ENCODE results near the gene RAB10.

RAB10 gene

DNA sequence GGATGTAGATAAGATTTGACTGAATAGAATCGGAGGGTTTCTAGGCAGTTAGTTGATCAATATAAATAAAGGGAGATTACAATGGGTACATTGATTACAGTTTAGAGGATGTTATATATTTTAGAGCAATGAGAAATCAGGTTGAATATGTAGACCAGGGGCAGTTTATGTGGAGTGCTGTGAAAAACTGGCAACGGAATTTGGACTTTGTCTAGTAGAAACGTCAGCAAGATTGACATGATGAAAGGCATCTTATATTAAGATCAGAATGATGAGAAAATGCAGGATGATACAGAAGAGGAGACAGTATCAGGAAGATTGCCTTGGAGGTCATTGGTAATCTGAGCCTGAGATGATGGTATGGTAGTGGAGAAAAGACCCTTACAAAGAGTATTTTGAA is 39.9 kb downstream of the RAB10 start:
- ATAC-seq (ENCODE audit: low read depth) = no peak
- Histone ChIP-seq H3K36me3 (ENCODE audit: low read depth) (peaks cover 16% of the 10 kb centered on the region), H3K27me3 (ENCODE audit: insufficient read depth, poor library complexity, severe bottlenecking) (no peaks in the 10 kb centered on the region), H3K27ac (ENCODE audit: poor library complexity, severe bottlenecking) (no peak overlapping the region), H3K4me1 (ENCODE audit: insufficient read depth, poor library complexity, severe bottlenecking) (peaks cover 36% of the 10 kb centered on the region), H3K9me3 (ENCODE audit: severe bottlenecking) (peaks cover 5% of the 10 kb centered on the region), H3K4me3 (ENCODE audit: severe bottlenecking) (no peak overlapping the region)
- TF ChIP-seq, protein P1, sequence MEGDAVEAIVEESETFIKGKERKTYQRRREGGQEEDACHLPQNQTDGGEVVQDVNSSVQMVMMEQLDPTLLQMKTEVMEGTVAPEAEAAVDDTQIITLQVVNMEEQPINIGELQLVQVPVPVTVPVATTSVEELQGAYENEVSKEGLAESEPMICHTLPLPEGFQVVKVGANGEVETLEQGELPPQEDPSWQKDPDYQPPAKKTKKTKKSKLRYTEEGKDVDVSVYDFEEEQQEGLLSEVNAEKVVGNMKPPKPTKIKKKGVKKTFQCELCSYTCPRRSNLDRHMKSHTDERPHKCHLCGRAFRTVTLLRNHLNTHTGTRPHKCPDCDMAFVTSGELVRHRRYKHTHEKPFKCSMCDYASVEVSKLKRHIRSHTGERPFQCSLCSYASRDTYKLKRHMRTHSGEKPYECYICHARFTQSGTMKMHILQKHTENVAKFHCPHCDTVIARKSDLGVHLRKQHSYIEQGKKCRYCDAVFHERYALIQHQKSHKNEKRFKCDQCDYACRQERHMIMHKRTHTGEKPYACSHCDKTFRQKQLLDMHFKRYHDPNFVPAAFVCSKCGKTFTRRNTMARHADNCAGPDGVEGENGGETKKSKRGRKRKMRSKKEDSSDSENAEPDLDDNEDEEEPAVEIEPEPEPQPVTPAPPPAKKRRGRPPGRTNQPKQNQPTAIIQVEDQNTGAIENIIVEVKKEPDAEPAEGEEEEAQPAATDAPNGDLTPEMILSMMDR (IDR thresholded peaks at IDR 0.05; ENCODE audit: poor library complexity, severe bottlenecking) = no peak
- DNase-seq (ENCODE audit: low spot score) = no peak

DNA sequence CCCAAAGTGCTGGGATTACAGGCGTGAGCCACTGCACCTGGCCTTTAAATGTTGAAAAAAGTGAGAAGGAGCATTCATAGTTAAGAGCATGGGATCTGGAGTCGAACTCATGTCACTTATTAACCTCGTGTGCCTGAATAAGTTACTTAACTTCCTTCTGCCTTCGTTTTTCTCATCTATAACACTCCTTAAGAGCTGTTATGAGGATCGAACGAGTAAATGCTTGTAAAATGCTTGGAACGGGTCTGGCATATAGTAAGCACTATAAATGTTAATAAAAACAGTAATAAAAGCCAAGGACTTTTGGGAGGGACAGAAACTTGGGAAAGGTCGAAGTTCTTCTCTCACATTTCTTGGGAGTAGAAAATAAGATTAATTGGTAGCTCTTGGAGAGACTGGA is 40.8 kb downstream of the RAB10 start:
- TF ChIP-seq, protein P1 (IDR thresholded peaks at IDR 0.05; ENCODE audit: poor library complexity, severe bottlenecking) = no peak

DNA sequence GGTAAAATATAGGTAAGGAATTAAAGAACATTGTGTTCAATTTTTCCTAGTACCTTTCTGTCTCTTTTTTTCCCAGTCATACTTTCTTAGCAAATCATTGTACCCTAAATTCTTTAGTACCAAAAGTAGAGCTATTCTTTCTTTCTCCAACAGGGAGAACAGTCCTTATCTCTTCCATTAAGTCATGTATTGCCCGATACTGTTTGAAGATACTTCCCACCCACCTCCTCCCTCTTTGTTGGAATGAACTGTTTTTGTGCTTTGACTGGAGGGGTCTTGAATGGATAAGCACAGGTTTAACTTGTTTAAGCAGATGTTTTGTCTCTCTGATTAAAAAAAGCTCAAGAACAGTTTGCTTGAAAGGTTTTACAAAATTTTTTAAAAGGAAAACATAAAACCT is 41.3 kb downstream of the RAB10 start:
- Histone ChIP-seq H3K27me3 (ENCODE audit: insufficient read depth, poor library complexity, severe bottlenecking) (no peaks in the 10 kb centered on the region), H3K4me1 (ENCODE audit: insufficient read depth, poor library complexity, severe bottlenecking) (peaks cover 39% of the 10 kb centered on the region), H3K4me3 (ENCODE audit: severe bottlenecking) (no peak overlapping the region), H3K27ac (ENCODE audit: poor library complexity, severe bottlenecking) (peak overlapping the region; percentile 17), H3K36me3 (ENCODE audit: low read depth) (peaks cover 20% of the 10 kb centered on the region), H3K9me3 (ENCODE audit: severe bottlenecking) (peaks cover 5% of the 10 kb centered on the region)
- TF ChIP-seq, protein P1 (IDR thresholded peaks at IDR 0.05; ENCODE audit: poor library complexity, severe bottlenecking) = no peak
- ATAC-seq (ENCODE audit: low read depth) = no peak
- DNase-seq (ENCODE audit: low spot score) = no peak

More for the DNA sequence above, 40.8 kb downstream of the RAB10 start:
- Histone ChIP-seq H3K27ac (ENCODE audit: poor library complexity, severe bottlenecking) (peak overlapping the region; percentile 17), H3K27me3 (ENCODE audit: insufficient read depth, poor library complexity, severe bottlenecking) (no peaks in the 10 kb centered on the region), H3K4me3 (ENCODE audit: severe bottlenecking) (no peak overlapping the region), H3K4me1 (ENCODE audit: insufficient read depth, poor library complexity, severe bottlenecking) (peaks cover 34% of the 10 kb centered on the region), H3K9me3 (ENCODE audit: severe bottlenecking) (peaks cover 5% of the 10 kb centered on the region), H3K36me3 (ENCODE audit: low read depth) (peaks cover 16% of the 10 kb centered on the region)
- DNase-seq (ENCODE audit: low spot score) = no peak
- ATAC-seq (ENCODE audit: low read depth) = no peak

DNA sequence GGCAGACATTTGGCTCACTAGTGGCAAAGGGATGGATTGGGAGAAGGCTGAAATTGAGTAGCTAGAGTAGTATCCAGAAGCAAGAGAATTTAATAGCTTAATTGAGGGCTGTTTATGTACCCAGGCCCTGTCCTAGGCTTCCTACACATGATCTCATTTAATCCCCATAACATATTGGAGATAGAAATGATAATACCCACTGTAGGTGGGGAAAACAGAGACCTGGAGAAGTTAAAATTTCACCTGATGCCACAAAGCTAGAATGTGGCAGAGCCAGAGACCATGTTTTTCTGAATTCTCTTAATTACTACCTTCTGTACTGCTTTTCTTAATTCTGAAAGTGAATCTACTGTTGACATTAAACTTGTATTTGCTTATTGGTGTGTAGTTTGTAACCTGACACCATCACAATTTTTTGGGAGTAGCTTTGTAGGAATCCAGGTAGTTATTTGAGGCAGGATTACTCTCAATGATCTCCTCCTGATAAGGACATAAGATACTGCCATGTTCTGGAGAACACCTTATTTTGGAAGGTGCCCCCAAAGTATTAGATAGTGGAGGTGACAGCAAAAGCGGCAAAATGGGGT is 42.2 kb downstream of the RAB10 start:
- Histone ChIP-seq H3K9me3 (ENCODE audit: severe bottlenecking) (peaks cover 8% of the 10 kb centered on the region), H3K4me1 (ENCODE audit: insufficient read depth, poor library complexity, severe bottlenecking) (peaks cover 39% of the 10 kb centered on the region), H3K36me3 (ENCODE audit: low read depth) (peaks cover 21% of the 10 kb centered on the region), H3K27me3 (ENCODE audit: insufficient read depth, poor library complexity, severe bottlenecking) (no peaks in the 10 kb centered on the region), H3K4me3 (ENCODE audit: severe bottlenecking) (no peak overlapping the region), H3K27ac (ENCODE audit: poor library complexity, severe bottlenecking) (peak overlapping the region; percentile 17)
- TF ChIP-seq, protein P1 (IDR thresholded peaks at IDR 0.05; ENCODE audit: poor library complexity, severe bottlenecking) = no peak
- DNase-seq (ENCODE audit: low spot score) (no peak), ATAC-seq (ENCODE audit: low read depth) (no peak; the same call in 2 of the 3 replicates)

DNA sequence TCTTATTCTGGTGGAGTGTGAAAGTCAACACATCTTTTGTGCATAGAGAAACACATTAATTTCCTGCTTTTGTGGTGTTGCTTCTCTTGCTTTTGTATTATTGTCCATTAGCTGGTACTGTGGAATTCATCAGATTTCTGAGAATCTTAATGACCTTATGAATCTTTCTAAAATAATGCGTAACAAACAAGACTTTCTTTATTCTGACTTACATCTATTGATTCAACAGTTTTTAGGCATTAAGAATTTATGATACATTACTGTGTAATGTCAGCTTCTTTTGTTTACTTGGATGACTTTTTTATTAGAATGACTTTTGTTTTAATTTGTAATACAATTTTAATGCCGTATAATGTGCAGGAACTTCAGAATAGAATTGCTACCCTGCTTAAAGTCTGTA is 43.4 kb downstream of the RAB10 start:
- ATAC-seq (ENCODE audit: low read depth) (no peak), DNase-seq (ENCODE audit: low spot score) (no peak)
- H3K27ac ChIP-seq (ENCODE audit: poor library complexity, severe bottlenecking) = no peak overlapping the region
- no peaks in the 10 kb centered on the region for H3K27me3 ChIP-seq (ENCODE audit: insufficient read depth, poor library complexity, severe bottlenecking)
- H3K4me3 ChIP-seq (ENCODE audit: severe bottlenecking) = no peak overlapping the region
- TF ChIP-seq, protein P1 (IDR thresholded peaks at IDR 0.05; ENCODE audit: poor library complexity, severe bottlenecking) = no peak
- H3K4me1 ChIP-seq (ENCODE audit: insufficient read depth, poor library complexity, severe bottlenecking) = peaks cover 34% of the 10 kb centered on the region
- peaks cover 10% of the 10 kb centered on the region for H3K9me3 ChIP-seq (ENCODE audit: severe bottlenecking)
- peaks cover 31% of the 10 kb centered on the region for H3K36me3 ChIP-seq (ENCODE audit: low read depth)
